H1 (cell line): ENCODE results near the gene PNCK. TPM values are rescaled to one million over a fixed set of nuclear protein-coding genes. Genes with fewer than 3 reads are reported as not detected.
A peak's percentile ranks its signal among the peaks of the same experiment; 100 is the strongest.

ENCODE experiments used
- CTCF ChIA-PET: fragments of 300-600 bp; sonication (Branson Sonifier 250); formaldehyde crosslinking; loops from one replicate; lab custom pipeline; 2021; ENCODE audit not compliant: partially characterized antibody; lab: Charles Lee
- POLR2A ChIA-PET: fragments of 300-600 bp; sonication (Branson Sonifier 250); formaldehyde crosslinking; loops from one replicate; lab custom pipeline; 2021; ENCODE audit warnings: inconsistent platforms; ENCODE audit not compliant: partially characterized antibody; lab: Charles Lee
- DNase-seq, 2 experiments: peaks; one replicate each; pipeline versions ENCODE4 v3.0.0 to v3.0.0-alpha.2; 2010 to 2022; ENCODE audit warnings: low spot score in 2 of 2, low read depth in 1 of 2, mixed read lengths in 1 of 2
- FAIRE-seq: peaks from 2 replicates; lab custom pipeline; 2011; peaks lifted over from hg19 to GRCh38; lab: Jason Lieb, UNC
- H2AFZ ChIP-seq: 2 replicates; pipeline ENCODE4 v1.8.1; 2012; ENCODE audit warnings: low read length, inconsistent platforms
- H2AK5ac ChIP-seq: 2 replicates; pipeline ENCODE4 v1.6.1; 2013; ENCODE audit warnings: low read depth, low read length
- H2BK120ac ChIP-seq: replicated peaks from 2 replicates; pipeline ENCODE3; 2013; ENCODE audit warnings: low read depth, low read length, inconsistent platforms
- H2BK12ac ChIP-seq: 2 replicates; pipeline ENCODE4 v1.6.1; 2013; ENCODE audit warnings: low read depth, low read length
- H2BK15ac ChIP-seq: 2 replicates; pipeline ENCODE4 v1.6.1; 2013; ENCODE audit warnings: low read length
- H2BK20ac ChIP-seq: 2 replicates; pipeline ENCODE4 v1.6.1; 2013; ENCODE audit warnings: low read length
- H2BK5ac ChIP-seq: 2 replicates; pipeline ENCODE4 v1.6.1; 2013; ENCODE audit warnings: low read depth, low read length
- H3K14ac ChIP-seq: 2 replicates; pipeline ENCODE4 v1.6.1; 2013; ENCODE audit warnings: inconsistent platforms; ENCODE audit not compliant: insufficient read length
- H3K18ac ChIP-seq: 2 replicates; pipeline ENCODE4 v1.6.1; 2013; ENCODE audit warnings: low read length; ENCODE audit errors: extremely low read depth
- H3K23ac ChIP-seq: 2 replicates; pipeline ENCODE4 v1.6.1; 2013; ENCODE audit warnings: inconsistent platforms; ENCODE audit not compliant: insufficient read length
- H3K23me2 ChIP-seq: 2 replicates; pipeline ENCODE4 v1.6.1; 2013; ENCODE audit warnings: low read depth, low read length
- H3K27ac ChIP-seq: 2 replicates; pipeline ENCODE4 v1.6.1; 2011; ENCODE audit warnings: low read depth, low read length, inconsistent platforms
- H3K27me3 ChIP-seq, 4 experiments: replicated peaks in 1 of 4; 1 replicate in 1 of 4; 2 replicates in 3 of 4; pipeline versions ENCODE4 v1.6.1 to v1.8.1; 2011 to 2013; ENCODE audit warnings: low read length in 3 of 4, mild to moderate bottlenecking in 3 of 4, inconsistent platforms in 2 of 4, mixed read lengths in 2 of 4, moderate library complexity in 1 of 4; ENCODE audit not compliant: control insufficient read depth in 3 of 4, insufficient read depth in 3 of 4; ENCODE audit errors: extremely low read depth in 1 of 4
- H3K36me3 ChIP-seq, 4 experiments: 2 replicates each; pipeline versions ENCODE4 v1.6.1 to v1.8.1; 2011 to 2013; ENCODE audit warnings: mild to moderate bottlenecking in 4 of 4, low read length in 3 of 4, moderate library complexity in 2 of 4, control low read depth in 1 of 4, inconsistent platforms in 1 of 4; ENCODE audit not compliant: insufficient read depth in 4 of 4, control insufficient read depth in 2 of 4
- H3K4ac ChIP-seq: replicated peaks from 2 replicates; pipeline ENCODE3; 2013; ENCODE audit warnings: low read length, low read depth, mixed read lengths, inconsistent platforms; ENCODE audit not compliant: insufficient read length
- H3K4me1 ChIP-seq, 4 experiments: replicated peaks in 1 of 4; 1 replicate in 1 of 4; 2 replicates in 3 of 4; pipeline versions ENCODE4 v1.6.1 to v1.8.1; 2011 to 2013; ENCODE audit warnings: low read length in 3 of 4, inconsistent platforms in 2 of 4, mixed read lengths in 1 of 4; ENCODE audit not compliant: insufficient read depth in 4 of 4, control insufficient read depth in 3 of 4
- H3K4me2 ChIP-seq, 2 experiments: 2 replicates each; pipeline versions ENCODE4 v1.6.1 to v1.8.1; 2011 to 2013; ENCODE audit warnings: low read depth in 2 of 2, low read length in 2 of 2, control low read depth in 1 of 2, inconsistent platforms in 1 of 2, mild to moderate bottlenecking in 1 of 2; ENCODE audit not compliant: insufficient read depth in 1 of 2
- H3K4me3 ChIP-seq, 4 experiments: fragments of 200-600, 300-600 bp in 1 of 4; sonication (generic), shearing (Covaris generic), sonication (Bioruptor Twin) in 1 of 4; 2 replicates each; pipeline versions ENCODE4 v1.5.1 to v1.8.1; 2011 to 2016; ENCODE audit warnings: low read length in 4 of 4, low read depth in 3 of 4, control low read depth in 2 of 4, inconsistent platforms in 2 of 4, mild to moderate bottlenecking in 2 of 4, mixed read lengths in 1 of 4, moderate library complexity in 1 of 4; ENCODE audit not compliant: insufficient read depth in 2 of 4; ENCODE audit errors: extremely low read depth in 1 of 4
- H3K56ac ChIP-seq: replicated peaks from 2 replicates; pipeline ENCODE3; 2013; ENCODE audit warnings: low read depth, mild to moderate bottlenecking, mixed read lengths, low read length, inconsistent platforms; ENCODE audit not compliant: insufficient read length
- H3K79me1 ChIP-seq: 2 replicates; pipeline ENCODE4 v1.6.1; 2013; ENCODE audit warnings: low read depth, low read length, control low read depth
- H3K79me2 ChIP-seq, 2 experiments: 2 replicates each; pipeline versions ENCODE4 v1.6.1 to v1.8.1; 2012 to 2013; ENCODE audit warnings: low read length in 2 of 2, mild to moderate bottlenecking in 2 of 2, inconsistent platforms in 1 of 2; ENCODE audit not compliant: insufficient read depth in 2 of 2, control insufficient read depth in 1 of 2
- H3K9ac ChIP-seq, 4 experiments: replicated peaks in 1 of 4; 1 replicate in 1 of 4; 2 replicates in 3 of 4; pipeline versions ENCODE4 v1.6.1 to v1.8.1; 2011 to 2013; ENCODE audit warnings: low read depth in 3 of 4, low read length in 3 of 4, control low read depth in 2 of 4, mild to moderate bottlenecking in 2 of 4, moderate library complexity in 2 of 4, inconsistent platforms in 1 of 4; ENCODE audit errors: extremely low read depth in 1 of 4
- H3K9me3 ChIP-seq, 2 experiments: 2 replicates each; pipeline versions ENCODE4 v1.6.1 to v1.8.1; 2012 to 2013; ENCODE audit warnings: mild to moderate bottlenecking in 2 of 2, moderate library complexity in 2 of 2, control low read depth in 1 of 2, inconsistent platforms in 1 of 2, low read depth in 1 of 2, low read length in 1 of 2, mixed read lengths in 1 of 2; ENCODE audit not compliant: insufficient read depth in 2 of 2
- H4K20me1 ChIP-seq, 2 experiments: replicated peaks in 1 of 2; 2 replicates each; pipeline versions ENCODE3 to v1.8.1; 2011 to 2013; ENCODE audit warnings: inconsistent platforms in 2 of 2, low read length in 2 of 2, mild to moderate bottlenecking in 1 of 2; ENCODE audit not compliant: insufficient read depth in 2 of 2, control insufficient read depth in 1 of 2
- H4K5ac ChIP-seq: 2 replicates; pipeline ENCODE4 v1.6.1; 2013; ENCODE audit warnings: low read length, low read depth, mixed read lengths, inconsistent platforms; ENCODE audit not compliant: insufficient read length
- H4K8ac ChIP-seq: 2 replicates; pipeline ENCODE4 v1.8.0; 2013; ENCODE audit warnings: mild to moderate bottlenecking, moderate library complexity, low read length, inconsistent platforms; ENCODE audit not compliant: insufficient read depth; ENCODE audit errors: extremely low read depth
- H4K91ac ChIP-seq: replicated peaks from 2 replicates; pipeline ENCODE3; 2013; ENCODE audit warnings: low read length, mixed read lengths, inconsistent platforms; ENCODE audit not compliant: insufficient read length
- ATF3 ChIP-seq: IDR thresholded peaks from 2 replicates; pipeline ENCODE4 v1.6.1; 2011; ENCODE audit warnings: low read depth, mild to moderate bottlenecking, low read length; ENCODE audit not compliant: insufficient read depth
- CBX5 ChIP-seq: fragments of 300-800, 300-1000 bp; sonication (generic); IDR thresholded peaks from 2 replicates; pipeline ENCODE4 v1.7.1; 2016; ENCODE audit warnings: antibody characterized with exemption, low read length, low read depth
- FOSL1 ChIP-seq: IDR thresholded peaks from 2 replicates; pipeline ENCODE4 v1.6.1; 2011; ENCODE audit warnings: mild to moderate bottlenecking, low read depth, low read length, moderate library complexity; ENCODE audit not compliant: insufficient read depth
- HDAC2 ChIP-seq, 2 experiments: fragments of 300-600 bp in 1 of 2; sonication (generic) in 1 of 2; IDR thresholded peaks; 2 replicates each; pipeline ENCODE4 v1.6.1; 2011 to 2012; ENCODE audit warnings: low read depth in 2 of 2, low read length in 2 of 2, mild to moderate bottlenecking in 2 of 2, moderate library complexity in 2 of 2, borderline replicate concordance in 1 of 2, inconsistent platforms in 1 of 2
- KDM1A ChIP-seq: fragments of 200-600, 300-600 bp; sonication (generic); IDR thresholded peaks from 2 replicates; pipeline ENCODE4 v1.7.1; 2016; ENCODE audit warnings: mild to moderate bottlenecking, low read length, borderline replicate concordance
- KDM5A ChIP-seq: fragments of 200-600 bp; IDR thresholded peaks from 2 replicates; pipeline ENCODE4 v1.7.1; 2012; ENCODE audit warnings: mild to moderate bottlenecking, low read length, inconsistent platforms, mixed read lengths
- NRF1 ChIP-seq: IDR thresholded peaks from 2 replicates; pipeline ENCODE4 v1.6.1; 2011; ENCODE audit warnings: mild to moderate bottlenecking, low read depth, low read length, improper control_type of control experiment
- RAD21 ChIP-seq, 2 experiments: IDR thresholded peaks in 1 of 2; conservative IDR thresholded peaks in 1 of 2; 2 replicates each; pipeline ENCODE4 v1.6.1; 2011; ENCODE audit warnings: low read depth in 2 of 2, low read length in 2 of 2, improper control_type of control experiment in 1 of 2, inconsistent platforms in 1 of 2, mild to moderate bottlenecking in 1 of 2, moderate library complexity in 1 of 2
- RBBP5 ChIP-seq: IDR thresholded peaks from 2 replicates; pipeline ENCODE4 v1.7.1; 2012; ENCODE audit warnings: low read depth, mild to moderate bottlenecking, inconsistent platforms, low read length, moderate library complexity, borderline replicate concordance
- SUZ12 ChIP-seq: fragments of 200-600 bp; sonication (generic); IDR thresholded peaks from 2 replicates; pipeline ENCODE4 v1.6.1; 2012; ENCODE audit warnings: mild to moderate bottlenecking, inconsistent platforms, low read length, moderate library complexity, mixed read lengths
- ZNF274 ChIP-seq: IDR thresholded peaks from 2 replicates; pipeline ENCODE4 v1.7.0; 2012; ENCODE audit warnings: low read length, borderline replicate concordance; ENCODE audit errors: extremely low read depth
- WGBS, 2 experiments: shearing (Covaris generic) in 1 of 2; methylation state at CpG; one replicate each; pipeline versions ENCODE4 v1.1.6 to v1.1.7; 2013 to 2015; ENCODE audit warnings: low lambda C conversion rate in 2 of 2, mixed read lengths in 2 of 2, inconsistent platforms in 1 of 2, low coverage in 1 of 2, missing lambda C conversion rate in 1 of 2; ENCODE audit not compliant: insufficient replicate concordance in 2 of 2, insufficient coverage in 1 of 2, insufficient read length in 1 of 2; ENCODE audit errors: extremely low coverage in 1 of 2, missing lambda C conversion rate in 1 of 2; 5-methylcytosine and 5-hydroxymethylcytosine counted together
- polyA plus RNA-seq, 7 experiments: library from polyadenylated mRNA; depleted of rRNA in 3 of 7; stranded (reverse) in 5 of 7; unstranded in 2 of 7; fragments of >200 nt in 5 of 7; fragments of 200-250 nt in 2 of 7; gene quantifications; 1 replicate in 5 of 7; 2 replicates in 1 of 7; 4 replicates in 1 of 7; pipeline versions ENCODE4 v1.2.1 to v1.2.3, GENCODE V29; 2011 to 2013; ENCODE audit warnings: missing spikeins in 2 of 7, mixed read lengths in 2 of 7
- total RNA-seq: library from RNA; stranded (reverse); fragmentation: NEBNext Ultra II Directional; extraction: Animal tissue kit (Norgen Biotek cat#: 25700); gene quantifications from 2 replicates; pipeline ENCODE4 v1.2.1, GENCODE V29; 2021

PNCK gene
- total and polyA plus RNA-seq, 2 of the 8 experiments (the other 6 are each of a cell fraction or from before 2014, with no cell fraction given) = 6.2 to 6.3 TPM

GRCh38 chrX:153667281-153667955, 6.2 kb downstream of the PNCK start:
- Histone ChIP-seq H3K9me3 (no peaks in the 10 kb centered on the region), H3K4me1 (no peaks in the 10 kb centered on the region), H3K36me3 (no peaks in the 10 kb centered on the region), H2BK120ac (no peak overlapping the region), H2BK12ac (peak overlapping the region; percentile 68; the same call in 1 of the 2 replicates), H4K20me1 (no peaks in the 10 kb centered on the region), H3K9ac (no peak overlapping the region), H3K18ac (no peak overlapping the region; the same call in 1 of the 2 replicates), H4K8ac (no peak overlapping the region), H3K56ac (no peak overlapping the region), H3K23me2 (no peaks in the 10 kb centered on the region), H3K79me2 (no peaks in the 10 kb centered on the region), H2AFZ (peak overlapping the region; percentile 62; the same call in 1 of the 2 replicates), H2AK5ac (no peak overlapping the region), H2BK15ac (peak overlapping the region; percentile 46; the same call in 1 of the 2 replicates), H3K4ac (no peak overlapping the region), H3K4me3 (peak overlapping the region in 2 of 4 experiments; percentile 12 to 48; a peak in 3 of 8 replicates), H4K91ac (peak overlapping the region; percentile 59), H3K79me1 (no peaks in the 10 kb centered on the region), H3K14ac (no peak overlapping the region), H4K5ac (no peak overlapping the region), H3K27ac (no peak overlapping the region), H2BK5ac (no peak overlapping the region), H3K27me3 (no peaks in the 10 kb centered on the region), H3K23ac (no peak overlapping the region), H3K4me2 (peak overlapping the region; percentile 1 to 57; a peak in 2 of 4 replicates), H2BK20ac (no peak overlapping the region)
- CTCF ChIA-PET = interaction anchor here (0.6 to 28.7 kb wide), 25 partner anchors 9 to 832 kb away, joined by 3 to 408 read pairs (median 9); partner anchors contain the start of genes CCNQ and DUSP9
- POLR2A ChIA-PET = no interaction called here
- no peak for TF ChIP-seq SUZ12
- TF ChIP-seq FOSL1 = no peak
- no peak for TF ChIP-seq CBX5
- no peak for TF ChIP-seq ZNF274
- TF ChIP-seq ATF3 = no peak
- no peak for TF ChIP-seq NRF1
- no peak for TF ChIP-seq KDM5A
- TF ChIP-seq KDM1A = no peak
- TF ChIP-seq RBBP5 = no peak
- no peak for TF ChIP-seq HDAC2 (IDR thresholded peaks at IDR 0.05; ENCODE audit: borderline replicate concordance in 1 of 2, low read depth in 2 of 2, low read length in 2 of 2)
- no peak for TF ChIP-seq RAD21 (IDR thresholded peaks at IDR 0.05 in 1 of 2, conservative IDR thresholded peaks at IDR 0.05 in 1 of 2; ENCODE audit: low read depth in 2 of 2, low read length in 2 of 2)
- no peak for FAIRE-seq
- 75% methylated on average over 8 of the region's 11 CpGs; no CpG with 5 or more reads in 1 of the 2 experiments for WGBS, 2 experiments
- no peak for DNase-seq
